GM12872 (cell line): ENCODE results near the gene TKT.

Source experiments
- CTCF ChIP-seq: IDR thresholded peaks from 3 replicates; pipeline ENCODE4 v1.5.1; 2011; ENCODE audit warnings: low read depth, mild to moderate bottlenecking, low read length, moderate library complexity; ENCODE audit not compliant: insufficient read depth

Gene TKT

GRCh38 chr3:53243165-53243564 is 12.7 kb downstream of the TKT start:
- TF ChIP-seq CTCF = no peak

- TF ChIP-seq CTCF = no peak
These were observed 13.2 kb downstream of the TKT start for GRCh38 chr3:53242642-53243041.

- no peak for TF ChIP-seq CTCF
These were observed 13.7 kb downstream of the TKT start for GRCh38 chr3:53242155-53242554.

DNA sequence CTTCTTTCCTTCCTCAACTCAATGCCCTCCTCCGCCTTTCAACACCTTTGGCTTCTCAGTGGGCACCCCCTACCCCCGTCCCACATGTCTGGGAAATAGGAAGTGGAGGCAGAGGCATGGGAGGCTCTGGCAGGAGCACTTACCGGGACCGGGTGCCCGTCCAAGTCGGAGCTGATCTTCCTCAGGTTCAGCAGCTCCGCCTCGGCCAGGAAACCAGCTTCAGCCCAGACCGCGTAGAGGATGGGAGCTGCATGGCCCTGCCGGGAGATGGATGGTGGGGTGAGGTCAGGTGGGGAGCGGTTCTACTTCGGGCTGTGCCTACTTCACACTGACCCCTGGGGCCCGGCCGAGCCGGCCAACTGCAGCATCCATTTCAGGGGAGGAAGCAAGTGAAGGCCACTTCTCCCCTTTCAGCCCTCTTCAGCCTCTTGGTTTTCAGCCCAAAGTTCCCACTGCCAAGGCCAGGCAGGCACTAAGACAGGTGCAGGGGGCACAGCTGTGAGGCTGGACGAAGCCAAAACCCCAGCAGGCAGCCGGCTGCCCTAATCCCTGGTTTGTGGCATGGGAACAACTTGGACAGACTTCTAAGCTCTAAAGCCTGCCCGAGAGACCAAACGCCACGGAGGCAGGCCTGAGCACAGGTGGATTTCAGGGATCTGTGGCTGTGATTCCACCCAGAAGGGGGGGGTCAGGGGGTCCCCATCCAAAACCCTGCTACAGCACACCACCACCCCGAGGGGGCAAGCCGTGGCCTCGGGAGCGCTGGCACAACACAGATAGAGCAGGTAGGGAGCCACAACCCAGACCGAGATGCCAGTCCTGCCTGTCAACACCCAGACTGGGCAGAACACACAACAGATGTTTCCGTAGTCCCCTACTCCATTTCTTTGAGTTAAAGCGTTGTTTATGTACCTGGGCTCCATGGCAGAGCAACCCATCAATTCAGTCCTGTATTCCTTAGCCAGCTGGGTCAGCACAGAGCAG is 14.5 kb downstream of the TKT start:
- TF ChIP-seq CTCF = no peak

- TF ChIP-seq CTCF = no peak
These were observed 16.0 kb downstream of the TKT start for GRCh38 chr3:53239800-53240199.

- no peak for TF ChIP-seq CTCF
These were observed 16.9 kb downstream of the TKT start for GRCh38 chr3:53238886-53239285.

DNA sequence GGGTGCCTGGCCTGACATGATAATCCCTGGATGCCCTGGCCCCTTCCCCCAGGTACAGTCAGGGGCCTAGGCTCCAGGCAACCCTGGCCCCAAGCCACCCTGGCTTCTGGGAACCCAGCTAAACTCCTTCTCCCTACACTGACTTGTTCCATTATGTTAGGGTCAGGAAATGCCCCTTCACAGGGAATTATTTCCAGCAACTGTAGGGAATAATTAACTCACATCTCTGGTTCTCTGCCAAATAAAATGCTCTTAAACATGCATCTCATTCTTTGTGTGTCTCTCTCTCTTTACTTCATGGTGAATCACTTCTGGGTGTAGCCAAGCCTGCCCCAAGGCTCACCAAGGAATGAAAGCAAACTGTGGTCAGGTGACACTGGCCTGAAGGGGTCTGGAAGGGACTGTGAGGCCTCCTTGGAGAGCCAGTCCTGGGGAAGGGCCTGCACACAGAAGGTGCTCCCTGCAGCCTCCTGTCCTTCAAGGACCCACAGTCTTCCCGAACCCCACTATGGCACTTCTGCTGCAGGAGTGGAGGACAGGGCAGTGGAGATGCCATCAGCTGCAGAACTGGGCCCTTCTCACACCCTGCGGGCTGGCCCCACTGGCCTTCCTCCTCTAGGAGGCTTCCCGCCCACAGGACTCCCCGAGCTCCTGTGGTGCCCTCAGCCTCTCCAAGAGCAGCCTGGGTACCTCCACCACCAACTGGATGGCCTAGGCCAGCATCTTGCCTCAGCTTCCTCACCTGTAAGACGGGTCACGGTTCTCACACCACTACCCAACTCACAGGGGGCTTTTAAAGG is 17.6 kb downstream of the TKT start:
- TF ChIP-seq CTCF = no peak
